ENCODE results near the gene KLHL10. TPM values are rescaled to one million over a fixed set of nuclear protein-coding genes. Genes with fewer than 3 reads are reported as not detected.
"Not testable (repeated sequence)": the region's sequence is repeated elsewhere in the genome, so short reads cannot be mapped to it uniquely, and the experiment has no call there.

The KLHL10 gene
- total RNA-seq, 1 experiment from 2014 or later = not detected

- DNase-seq (ENCODE audit: low spot score) = not testable (repeated sequence)
These were observed 13.8 kb downstream of the KLHL10 start for GRCh38 chr17:41851382-41851781.

- DNase-seq (ENCODE audit: low spot score) = no peak
These were observed 22.8 kb downstream of the KLHL10 start for GRCh38 chr17:41860254-41860931.

- no peak for DNase-seq (ENCODE audit: low spot score)
These were observed 25.6 kb downstream of the KLHL10 start for GRCh38 chr17:41863074-41863848.

- no peak for DNase-seq (ENCODE audit: low spot score)
These were observed 26.8 kb downstream of the KLHL10 start for GRCh38 chr17:41864498-41864835.

- peak; percentile 84 for DNase-seq (ENCODE audit: low spot score)
These were observed 27.4 kb downstream of the KLHL10 start, which contains the start of gene KLHL11 for GRCh38 chr17:41864836-41865595. Gene KLHL11, minus strand, starts transcription at chr17:41865423. Its CDS starts 53 bp downstream, at chr17:41865370.

- no peak for DNase-seq (ENCODE audit: low spot score)
These were observed 27.9 kb downstream of the KLHL10 start for GRCh38 chr17:41865596-41865893.

GRCh38 chr17:41868568-41868967 lies 30.9 kb downstream of the KLHL10 start:
- no peak for DNase-seq (ENCODE audit: low spot score)

GRCh38 chr17:41869426-41869825 lies 31.8 kb downstream of the KLHL10 start:
- DNase-seq (ENCODE audit: low spot score) = no peak

GRCh38 chr17:41870097-41870496 lies 32.5 kb downstream of the KLHL10 start:
- DNase-seq (ENCODE audit: low spot score) = no peak

GRCh38 chr17:41870627-41871026 lies 33.0 kb downstream of the KLHL10 start:
- DNase-seq (ENCODE audit: low spot score) = peak; percentile 41

- DNase-seq (ENCODE audit: low spot score) = no peak
These were observed 34.2 kb downstream of the KLHL10 start for GRCh38 chr17:41871789-41872188.

GRCh38 chr17:41873559-41874292 lies 36.1 kb downstream of the KLHL10 start:
- DNase-seq (ENCODE audit: low spot score) = no peak

GRCh38 chr17:41874293-41874670 lies 36.7 kb downstream of the KLHL10 start:
- DNase-seq (ENCODE audit: low spot score) = not testable (repeated sequence)

GRCh38 chr17:41880130-41880529 lies 42.5 kb downstream of the KLHL10 start:
- DNase-seq (ENCODE audit: low spot score) = no peak

GRCh38 chr17:41882756-41883155 lies 45.1 kb downstream of the KLHL10 start:
- DNase-seq (ENCODE audit: low spot score) = no peak

- no peak for DNase-seq (ENCODE audit: low spot score)
These were observed 48.1 kb downstream of the KLHL10 start for GRCh38 chr17:41885733-41886132.

GRCh38 chr17:41888332-41888965 lies 50.8 kb downstream of the KLHL10 start:
- DNase-seq (ENCODE audit: low spot score) = no peak

- no peak for DNase-seq (ENCODE audit: low spot score)
These were observed 53.8 kb downstream of the KLHL10 start for GRCh38 chr17:41891135-41892020.

GRCh38 chr17:41892021-41892376 lies 54.4 kb downstream of the KLHL10 start:
- DNase-seq (ENCODE audit: low spot score) = no peak

GRCh38 chr17:41893384-41893783 lies 55.8 kb downstream of the KLHL10 start:
- no peak for DNase-seq (ENCODE audit: low spot score)
